Endothelial cell (in vitro differentiated cells): ENCODE results near the gene NLRP10. TPM values are rescaled to one million over a fixed set of nuclear protein-coding genes. Genes with fewer than 3 reads are reported as not detected.

ENCODE experiments used
- DNase-seq: peaks from one replicate; pipeline ENCODE4 v3.0.0; 2021; ENCODE audit warnings: low spot score
- H3K27ac Mint-ChIP-seq: one replicate; pipeline ENCODE4 v1.8.0; 2021; ENCODE audit warnings: mixed read lengths, inconsistent platforms; ENCODE audit not compliant: unreplicated experiment
- H3K27me3 Mint-ChIP-seq: one replicate; pipeline ENCODE4 v1.8.0; 2021; ENCODE audit warnings: mild to moderate bottlenecking, moderate library complexity, mixed read lengths, inconsistent platforms; ENCODE audit not compliant: unreplicated experiment
- H3K36me3 Mint-ChIP-seq: one replicate; pipeline ENCODE4 v1.8.0; 2021; ENCODE audit warnings: mild to moderate bottlenecking, low read depth, mixed read lengths, inconsistent platforms; ENCODE audit not compliant: unreplicated experiment
- H3K4me1 Mint-ChIP-seq: one replicate; pipeline ENCODE4 v1.8.0; 2021; ENCODE audit warnings: mild to moderate bottlenecking, mixed read lengths, inconsistent platforms; ENCODE audit not compliant: unreplicated experiment
- H3K4me3 Mint-ChIP-seq: one replicate; pipeline ENCODE4 v1.8.0; 2021; ENCODE audit warnings: mild to moderate bottlenecking, mixed read lengths, inconsistent platforms; ENCODE audit not compliant: unreplicated experiment
- H3K9me3 Mint-ChIP-seq: one replicate; pipeline ENCODE4 v1.8.0; 2021; ENCODE audit warnings: mixed read lengths, inconsistent platforms; ENCODE audit not compliant: unreplicated experiment
- total RNA-seq: library from RNA; stranded (reverse); fragmentation: NEBNext Ultra II Directional; extraction: Animal tissue kit (Norgen Biotek cat#: 25700); gene quantifications from one replicate; pipeline ENCODE4 v1.2.1, GENCODE V29; 2021; ENCODE audit not compliant: unreplicated experiment
- TF ChIP-seq, protein P1 (sequence below): fragments of 200-600 bp; sonication (generic); IDR thresholded peaks from one replicate; pipeline ENCODE4 v1.5.0; 2021; ENCODE audit warnings: antibody characterized with exemption; ENCODE audit not compliant: unreplicated experiment

The NLRP10 gene
- total RNA-seq, 1 donor from 2014 or later: not detected

DNA sequence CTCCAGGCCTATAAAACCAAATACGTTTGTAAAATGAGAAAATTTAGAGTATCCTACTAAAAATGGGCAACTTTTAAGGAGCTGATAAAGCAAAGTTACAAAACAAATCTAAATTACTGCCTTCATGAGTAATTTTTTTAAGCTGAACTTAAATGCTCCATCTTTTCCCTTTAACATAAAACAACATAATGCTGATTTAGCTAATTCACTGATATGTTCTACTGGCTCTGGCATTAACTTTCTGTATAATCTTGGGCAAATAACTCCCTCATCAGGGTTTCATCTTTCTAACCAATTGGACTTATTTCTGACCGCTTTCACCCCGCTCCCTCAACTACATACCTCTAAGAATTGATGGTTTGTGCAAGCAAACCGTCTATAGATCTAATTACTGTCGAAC lies 24.1 kb downstream of the NLRP10 start:
- Mint-ChIP-seq H3K36me3 (no peaks in the 10 kb centered on the region), H3K4me1 (no peaks in the 10 kb centered on the region), H3K27ac (no peak overlapping the region), H3K4me3 (no peak overlapping the region), H3K9me3 (peaks cover 9% of the 10 kb centered on the region), H3K27me3 (no peaks in the 10 kb centered on the region)
- DNase-seq: no peak
- TF ChIP-seq, protein P1, sequence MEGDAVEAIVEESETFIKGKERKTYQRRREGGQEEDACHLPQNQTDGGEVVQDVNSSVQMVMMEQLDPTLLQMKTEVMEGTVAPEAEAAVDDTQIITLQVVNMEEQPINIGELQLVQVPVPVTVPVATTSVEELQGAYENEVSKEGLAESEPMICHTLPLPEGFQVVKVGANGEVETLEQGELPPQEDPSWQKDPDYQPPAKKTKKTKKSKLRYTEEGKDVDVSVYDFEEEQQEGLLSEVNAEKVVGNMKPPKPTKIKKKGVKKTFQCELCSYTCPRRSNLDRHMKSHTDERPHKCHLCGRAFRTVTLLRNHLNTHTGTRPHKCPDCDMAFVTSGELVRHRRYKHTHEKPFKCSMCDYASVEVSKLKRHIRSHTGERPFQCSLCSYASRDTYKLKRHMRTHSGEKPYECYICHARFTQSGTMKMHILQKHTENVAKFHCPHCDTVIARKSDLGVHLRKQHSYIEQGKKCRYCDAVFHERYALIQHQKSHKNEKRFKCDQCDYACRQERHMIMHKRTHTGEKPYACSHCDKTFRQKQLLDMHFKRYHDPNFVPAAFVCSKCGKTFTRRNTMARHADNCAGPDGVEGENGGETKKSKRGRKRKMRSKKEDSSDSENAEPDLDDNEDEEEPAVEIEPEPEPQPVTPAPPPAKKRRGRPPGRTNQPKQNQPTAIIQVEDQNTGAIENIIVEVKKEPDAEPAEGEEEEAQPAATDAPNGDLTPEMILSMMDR: no peak

DNA sequence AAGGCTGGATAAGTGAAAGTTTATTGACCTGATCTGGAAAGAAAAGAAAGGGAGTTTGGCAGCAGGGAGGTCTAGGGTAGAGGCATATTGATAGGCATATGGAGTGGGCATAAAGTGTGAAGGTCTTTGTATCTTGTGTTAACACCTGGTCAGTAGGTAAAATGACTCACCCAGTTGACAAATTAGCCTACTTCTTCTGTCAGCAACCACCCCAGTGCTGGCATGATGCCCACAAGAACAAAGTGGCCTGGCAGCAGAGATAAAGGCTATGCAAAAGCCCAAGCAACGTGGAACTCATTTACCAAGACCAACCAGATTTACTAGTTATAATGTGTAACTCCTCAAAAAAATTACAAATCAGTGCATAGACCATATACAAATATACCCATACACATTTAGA lies 28.6 kb downstream of the NLRP10 start:
- Mint-ChIP-seq H3K27ac (no peak overlapping the region), H3K36me3 (no peaks in the 10 kb centered on the region), H3K9me3 (no peaks in the 10 kb centered on the region), H3K4me1 (no peaks in the 10 kb centered on the region), H3K4me3 (no peak overlapping the region), H3K27me3 (no peaks in the 10 kb centered on the region)
- DNase-seq: no peak
- TF ChIP-seq, protein P1: no peak

DNA sequence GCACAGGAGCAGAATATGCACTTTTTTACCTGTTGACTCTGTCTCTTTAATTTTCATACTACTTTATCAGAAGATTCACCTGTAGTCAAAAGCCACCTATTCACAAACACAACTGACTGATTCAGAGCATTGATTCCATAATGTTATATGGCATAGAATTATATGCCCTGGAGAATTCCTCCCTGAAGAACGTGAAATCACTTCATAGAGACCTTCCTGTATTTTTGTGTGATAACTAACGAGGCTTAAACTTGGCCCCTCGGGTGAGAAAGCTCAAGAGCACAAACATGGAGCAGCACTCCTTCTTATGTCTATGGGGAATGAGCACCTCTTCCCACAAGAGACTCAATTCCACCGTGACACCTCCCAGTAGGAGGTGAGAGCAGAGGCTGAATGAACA lies 34.1 kb downstream of the NLRP10 start, which contains the start of gene OR10A6:
Gene OR10A6, minus strand, starts transcription at position 101 of the 400 bp plus-strand sequence. CDS start 2,606 bp downstream, outside the sequence.
- no peaks in the 10 kb centered on the region for H3K27me3 Mint-ChIP-seq
- peaks cover 5% of the 10 kb centered on the region for H3K4me1 Mint-ChIP-seq
- no peaks in the 10 kb centered on the region for H3K9me3 Mint-ChIP-seq
- DNase-seq: no peak
- H3K36me3 Mint-ChIP-seq: no peaks in the 10 kb centered on the region
- H3K4me3 Mint-ChIP-seq: no peak within 1 kb of the TSS
- H3K27ac Mint-ChIP-seq: no peak within 1 kb of the TSS
- TF ChIP-seq, protein P1: no peak

DNA sequence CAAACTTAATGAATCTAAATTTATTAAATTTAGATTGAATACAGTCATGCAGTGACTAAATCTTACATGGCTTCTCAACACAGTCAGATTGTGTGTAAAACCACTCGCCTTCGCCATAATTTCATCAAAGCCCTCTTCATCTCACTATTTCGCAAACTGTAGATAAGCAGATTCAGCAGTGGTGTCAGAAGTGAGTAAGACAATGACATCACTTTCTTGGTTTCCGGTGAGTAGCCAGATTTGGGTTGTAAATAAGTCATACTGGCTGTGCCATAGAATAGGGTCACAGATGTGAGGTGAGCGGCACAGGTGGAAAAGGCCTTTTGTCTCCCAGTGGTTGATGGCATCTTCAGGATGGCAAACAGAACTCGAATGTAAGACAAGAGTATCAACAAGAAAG lies 37.6 kb downstream of the NLRP10 start:
- Mint-ChIP-seq H3K27me3 (no peaks in the 10 kb centered on the region), H3K27ac (no peak overlapping the region), H3K4me1 (peaks cover 5% of the 10 kb centered on the region), H3K36me3 (no peaks in the 10 kb centered on the region), H3K9me3 (no peaks in the 10 kb centered on the region), H3K4me3 (no peak overlapping the region)
- no peak for DNase-seq
- TF ChIP-seq, protein P1: no peak

DNA sequence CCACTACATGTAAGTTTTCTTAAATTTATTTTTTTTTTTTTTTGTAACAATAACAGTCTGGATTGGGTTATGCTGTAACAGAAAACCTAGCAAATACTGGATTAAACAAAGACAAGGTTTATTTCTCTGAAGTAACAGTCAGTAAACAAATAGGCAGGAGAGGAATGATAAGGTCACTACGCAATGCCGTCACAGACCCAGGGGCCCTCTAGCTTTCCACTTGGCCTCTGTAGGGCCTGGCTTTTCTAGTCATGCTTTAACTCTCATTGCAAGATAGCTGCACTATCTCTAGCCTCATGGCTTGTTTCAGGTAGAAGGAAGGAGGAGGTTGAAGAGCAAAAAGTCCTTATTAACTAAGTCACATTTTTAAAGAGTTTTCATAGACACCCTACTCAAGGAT lies 40.7 kb downstream of the NLRP10 start:
- TF ChIP-seq, protein P1: no peak
- H3K9me3 Mint-ChIP-seq: no peaks in the 10 kb centered on the region
- H3K36me3 Mint-ChIP-seq: no peaks in the 10 kb centered on the region
- no peak overlapping the region for H3K4me3 Mint-ChIP-seq
- no peak overlapping the region for H3K27ac Mint-ChIP-seq
- no peaks in the 10 kb centered on the region for H3K27me3 Mint-ChIP-seq
- DNase-seq: no peak
- H3K4me1 Mint-ChIP-seq: no peaks in the 10 kb centered on the region
